ENCODE results near the gene XXYLT1.

DNA sequence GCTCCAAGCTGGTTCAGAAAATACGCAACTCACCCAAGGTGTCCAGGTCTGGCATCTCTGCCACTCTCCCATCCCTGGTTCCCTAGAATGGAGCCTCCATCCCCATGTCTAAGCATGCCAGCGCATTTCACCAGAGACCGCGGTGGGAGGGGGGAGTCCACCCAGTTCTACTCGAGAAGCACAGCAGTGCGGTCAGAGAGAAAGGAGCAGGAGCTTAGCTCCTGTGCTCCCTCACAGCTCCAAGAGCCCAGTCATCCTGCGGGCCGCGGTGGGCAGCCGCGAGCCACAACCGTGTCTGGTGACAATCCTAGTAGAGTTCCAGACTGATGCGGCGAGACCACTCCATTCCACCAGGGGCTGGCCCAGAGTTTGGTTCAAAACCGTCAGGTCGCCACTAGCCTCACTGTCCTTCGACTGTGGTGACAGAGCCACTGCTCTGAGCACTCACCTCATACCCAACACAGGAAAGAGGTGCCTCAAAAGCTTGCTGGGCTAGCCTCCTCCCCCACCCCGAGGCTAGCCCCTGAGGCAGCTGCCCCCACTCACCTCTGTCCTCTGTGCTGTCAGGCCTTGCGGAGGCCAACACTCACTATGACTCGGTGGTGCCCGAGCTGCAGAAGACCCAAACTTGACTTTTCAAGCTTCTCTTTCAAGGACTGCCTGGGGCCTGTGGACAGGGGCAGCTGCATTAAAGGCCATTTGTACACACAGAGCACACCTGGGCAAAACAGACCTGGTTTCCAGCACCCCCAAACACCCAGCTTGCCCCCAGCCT, 185.4 kb downstream of the XXYLT1 start:
- TF ChIP-seq POLR2A (IDR thresholded peaks at IDR 0.05): no peak
- TF ChIP-seq CTCF (IDR thresholded peaks at IDR 0.05): no peak

Measured in adrenal gland (tissue), 5 donors.